SK-N-SH (cell line): ENCODE measurements around the gene AGBL4.

Source experiments
- FOXJ3 ChIP-seq: sonication (generic); formaldehyde crosslinking; IDR thresholded peaks from 2 replicates; pipeline ENCODE4 v1.5.1; 2020; ENCODE audit warnings: mild to moderate bottlenecking, missing genetic modification reagents
- POLR2AphosphoS5 ChIP-seq: IDR thresholded peaks from 2 replicates; pipeline ENCODE4 v1.6.1; 2012; ENCODE audit warnings: low read depth, low read length
- TCF12 ChIP-seq: IDR thresholded peaks from 2 replicates; pipeline ENCODE4 v1.4.0; 2012
- TF ChIP-seq, protein P1 (sequence below): IDR thresholded peaks from 2 replicates; pipeline ENCODE4 v1.6.1; 2012; ENCODE audit warnings: mild to moderate bottlenecking, low read depth, low read length, moderate library complexity
- TF ChIP-seq, protein P2 (sequence below): fragments of 200-600 bp; sonication (generic); IDR thresholded peaks from 2 replicates; pipeline ENCODE4 v1.6.1; 2017; ENCODE audit warnings: antibody characterized with exemption, mild to moderate bottlenecking, moderate library complexity

DNA sequence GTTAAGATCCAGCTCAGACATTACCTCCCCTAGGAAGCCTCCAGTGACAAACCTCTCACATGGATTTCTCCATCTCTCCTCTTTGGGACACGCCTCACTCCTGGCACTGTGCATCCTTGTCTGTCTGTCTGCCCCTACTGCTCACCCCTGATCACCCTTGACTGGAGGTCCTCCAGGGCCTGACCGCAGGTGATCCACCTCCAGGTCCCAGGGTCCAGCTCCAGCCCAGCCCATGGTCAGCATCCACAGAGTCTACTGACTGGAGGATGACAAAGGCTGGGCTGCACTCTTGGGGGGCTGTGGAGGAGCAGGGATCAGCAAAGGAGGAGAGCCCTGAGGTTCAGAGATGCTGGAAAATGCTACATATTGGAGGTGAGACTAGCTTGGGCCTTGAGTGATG lies 1312.8 kb downstream of the AGBL4 start:
- TF ChIP-seq, protein P1, sequence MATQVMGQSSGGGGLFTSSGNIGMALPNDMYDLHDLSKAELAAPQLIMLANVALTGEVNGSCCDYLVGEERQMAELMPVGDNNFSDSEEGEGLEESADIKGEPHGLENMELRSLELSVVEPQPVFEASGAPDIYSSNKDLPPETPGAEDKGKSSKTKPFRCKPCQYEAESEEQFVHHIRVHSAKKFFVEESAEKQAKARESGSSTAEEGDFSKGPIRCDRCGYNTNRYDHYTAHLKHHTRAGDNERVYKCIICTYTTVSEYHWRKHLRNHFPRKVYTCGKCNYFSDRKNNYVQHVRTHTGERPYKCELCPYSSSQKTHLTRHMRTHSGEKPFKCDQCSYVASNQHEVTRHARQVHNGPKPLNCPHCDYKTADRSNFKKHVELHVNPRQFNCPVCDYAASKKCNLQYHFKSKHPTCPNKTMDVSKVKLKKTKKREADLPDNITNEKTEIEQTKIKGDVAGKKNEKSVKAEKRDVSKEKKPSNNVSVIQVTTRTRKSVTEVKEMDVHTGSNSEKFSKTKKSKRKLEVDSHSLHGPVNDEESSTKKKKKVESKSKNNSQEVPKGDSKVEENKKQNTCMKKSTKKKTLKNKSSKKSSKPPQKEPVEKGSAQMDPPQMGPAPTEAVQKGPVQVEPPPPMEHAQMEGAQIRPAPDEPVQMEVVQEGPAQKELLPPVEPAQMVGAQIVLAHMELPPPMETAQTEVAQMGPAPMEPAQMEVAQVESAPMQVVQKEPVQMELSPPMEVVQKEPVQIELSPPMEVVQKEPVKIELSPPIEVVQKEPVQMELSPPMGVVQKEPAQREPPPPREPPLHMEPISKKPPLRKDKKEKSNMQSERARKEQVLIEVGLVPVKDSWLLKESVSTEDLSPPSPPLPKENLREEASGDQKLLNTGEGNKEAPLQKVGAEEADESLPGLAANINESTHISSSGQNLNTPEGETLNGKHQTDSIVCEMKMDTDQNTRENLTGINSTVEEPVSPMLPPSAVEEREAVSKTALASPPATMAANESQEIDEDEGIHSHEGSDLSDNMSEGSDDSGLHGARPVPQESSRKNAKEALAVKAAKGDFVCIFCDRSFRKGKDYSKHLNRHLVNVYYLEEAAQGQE, result no peak
- TF ChIP-seq, protein P2, sequence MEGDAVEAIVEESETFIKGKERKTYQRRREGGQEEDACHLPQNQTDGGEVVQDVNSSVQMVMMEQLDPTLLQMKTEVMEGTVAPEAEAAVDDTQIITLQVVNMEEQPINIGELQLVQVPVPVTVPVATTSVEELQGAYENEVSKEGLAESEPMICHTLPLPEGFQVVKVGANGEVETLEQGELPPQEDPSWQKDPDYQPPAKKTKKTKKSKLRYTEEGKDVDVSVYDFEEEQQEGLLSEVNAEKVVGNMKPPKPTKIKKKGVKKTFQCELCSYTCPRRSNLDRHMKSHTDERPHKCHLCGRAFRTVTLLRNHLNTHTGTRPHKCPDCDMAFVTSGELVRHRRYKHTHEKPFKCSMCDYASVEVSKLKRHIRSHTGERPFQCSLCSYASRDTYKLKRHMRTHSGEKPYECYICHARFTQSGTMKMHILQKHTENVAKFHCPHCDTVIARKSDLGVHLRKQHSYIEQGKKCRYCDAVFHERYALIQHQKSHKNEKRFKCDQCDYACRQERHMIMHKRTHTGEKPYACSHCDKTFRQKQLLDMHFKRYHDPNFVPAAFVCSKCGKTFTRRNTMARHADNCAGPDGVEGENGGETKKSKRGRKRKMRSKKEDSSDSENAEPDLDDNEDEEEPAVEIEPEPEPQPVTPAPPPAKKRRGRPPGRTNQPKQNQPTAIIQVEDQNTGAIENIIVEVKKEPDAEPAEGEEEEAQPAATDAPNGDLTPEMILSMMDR, result no peak
- TF ChIP-seq POLR2AphosphoS5 (no peak), TCF12 (no peak), FOXJ3 (CRISPR knock-in tag) (no peak)
